Type B pancreatic cell (in vitro differentiated cells): Measurements from ENCODE around the gene PAQR4. TPM values are rescaled to one million over a fixed set of nuclear protein-coding genes. Genes with fewer than 3 reads are reported as not detected.

Experiments used
- DNase-seq: peaks from one replicate; pipeline ENCODE4 v3.0.0; 2021; ENCODE audit warnings: mixed read lengths; ENCODE audit not compliant: unreplicated experiment; ENCODE audit errors: extremely low spot score
- H3K27ac Mint-ChIP-seq: 2 replicates; pipeline ENCODE4 v1.8.0; 2021; ENCODE audit warnings: mild to moderate bottlenecking, mixed read lengths
- H3K27me3 Mint-ChIP-seq: 2 replicates; pipeline ENCODE4 v1.8.0; 2021; ENCODE audit warnings: mixed read lengths
- H3K36me3 Mint-ChIP-seq: 2 replicates; pipeline ENCODE4 v1.8.0; 2021; ENCODE audit warnings: mixed read lengths
- H3K4me1 Mint-ChIP-seq: one replicate; pipeline ENCODE4 v1.8.0; 2021; ENCODE audit warnings: mixed read lengths; ENCODE audit not compliant: unreplicated experiment
- H3K4me3 Mint-ChIP-seq: 2 replicates; pipeline ENCODE4 v1.8.0; 2021; ENCODE audit warnings: mild to moderate bottlenecking, mixed read lengths
- H3K9me3 Mint-ChIP-seq: 2 replicates; pipeline ENCODE4 v1.8.0; 2021; ENCODE audit warnings: mixed read lengths
- CTCF ChIP-seq: fragments of 200-600 bp; sonication (generic); conservative IDR thresholded peaks from 2 replicates; pipeline ENCODE4 v1.5.0; 2021; ENCODE audit warnings: antibody characterized with exemption, mild to moderate bottlenecking
- total RNA-seq: library from RNA; stranded (reverse); gene quantifications from 2 replicates; pipeline ENCODE4 v1.2.1, GENCODE V29; 2021; ENCODE audit warnings: low replicate concordance

The PAQR4 gene
- total RNA-seq, 1 donor from 2014 or later = 23.8 TPM

- Mint-ChIP-seq H3K36me3 (no peaks in the 10 kb centered on the region), H3K9me3 (no peaks in the 10 kb centered on the region), H3K4me1 (no peaks in the 10 kb centered on the region), H3K27ac (no peak overlapping the region), H3K27me3 (peaks cover 4% of the 10 kb centered on the region), H3K4me3 (peak overlapping the region; percentile 41)
- no peak for DNase-seq
- no peak for TF ChIP-seq CTCF
Observed at GRCh38 chr16:2953706-2954627, 15.2 kb upstream of the PAQR4 start.

GRCh38 chr16:2954656-2955381 is 14.3 kb upstream of the PAQR4 start:
- Mint-ChIP-seq H3K4me3 (no peak overlapping the region), H3K9me3 (no peaks in the 10 kb centered on the region), H3K4me1 (no peaks in the 10 kb centered on the region), H3K27me3 (peaks cover 5% of the 10 kb centered on the region), H3K27ac (no peak overlapping the region), H3K36me3 (no peaks in the 10 kb centered on the region)
- peak; percentile 69 for DNase-seq
- TF ChIP-seq CTCF = no peak

GRCh38 chr16:2955438-2955778 is 13.7 kb upstream of the PAQR4 start:
- no peaks in the 10 kb centered on the region for H3K9me3 Mint-ChIP-seq
- no peak for TF ChIP-seq CTCF
- no peak overlapping the region for H3K4me3 Mint-ChIP-seq
- H3K27me3 Mint-ChIP-seq = peaks cover 10% of the 10 kb centered on the region
- peak; percentile 68 for DNase-seq
- H3K4me1 Mint-ChIP-seq = no peaks in the 10 kb centered on the region
- H3K36me3 Mint-ChIP-seq = no peaks in the 10 kb centered on the region
- no peak overlapping the region for H3K27ac Mint-ChIP-seq

- Mint-ChIP-seq H3K27me3 (peaks cover 10% of the 10 kb centered on the region), H3K4me3 (no peak overlapping the region), H3K27ac (no peak overlapping the region), H3K9me3 (no peaks in the 10 kb centered on the region), H3K36me3 (no peaks in the 10 kb centered on the region), H3K4me1 (no peaks in the 10 kb centered on the region)
- no peak for DNase-seq
- no peak for TF ChIP-seq CTCF
Observed at GRCh38 chr16:2955779-2956578, 13.2 kb upstream of the PAQR4 start.

- no peak overlapping the region for H3K4me3 Mint-ChIP-seq
- H3K27me3 Mint-ChIP-seq = peaks cover 11% of the 10 kb centered on the region
- no peaks in the 10 kb centered on the region for H3K36me3 Mint-ChIP-seq
- TF ChIP-seq CTCF = no peak
- H3K4me1 Mint-ChIP-seq = no peaks in the 10 kb centered on the region
- H3K27ac Mint-ChIP-seq = no peak overlapping the region
- H3K9me3 Mint-ChIP-seq = no peaks in the 10 kb centered on the region
- DNase-seq = no peak
Observed at GRCh38 chr16:2956579-2956956, 12.6 kb upstream of the PAQR4 start.
